H1 (cell line): Measurements from ENCODE around the gene CHD6. TPM values are rescaled to one million over a fixed set of nuclear protein-coding genes. Genes with fewer than 3 reads are reported as not detected.

ENCODE experiments used
- CTCF ChIA-PET: fragments of 300-600 bp; sonication (Branson Sonifier 250); formaldehyde crosslinking; loops from one replicate; lab custom pipeline; 2021; ENCODE audit not compliant: partially characterized antibody; lab: Charles Lee
- POLR2A ChIA-PET: fragments of 300-600 bp; sonication (Branson Sonifier 250); formaldehyde crosslinking; loops from one replicate; lab custom pipeline; 2021; ENCODE audit warnings: inconsistent platforms; ENCODE audit not compliant: partially characterized antibody; lab: Charles Lee
- DNase-seq, 2 experiments: peaks; one replicate each; pipeline versions ENCODE4 v3.0.0 to v3.0.0-alpha.2; 2010 to 2022; ENCODE audit warnings: low spot score in 2 of 2, low read depth in 1 of 2, mixed read lengths in 1 of 2
- FAIRE-seq: peaks from 2 replicates; lab custom pipeline; 2011; peaks lifted over from hg19 to GRCh38; lab: Jason Lieb, UNC
- H2AFZ ChIP-seq: 2 replicates; pipeline ENCODE4 v1.8.1; 2012; ENCODE audit warnings: low read length, inconsistent platforms
- H2AK5ac ChIP-seq: 2 replicates; pipeline ENCODE4 v1.6.1; 2013; ENCODE audit warnings: low read depth, low read length
- H2BK120ac ChIP-seq: replicated peaks from 2 replicates; pipeline ENCODE3; 2013; ENCODE audit warnings: low read depth, low read length, inconsistent platforms
- H2BK12ac ChIP-seq: 2 replicates; pipeline ENCODE4 v1.6.1; 2013; ENCODE audit warnings: low read depth, low read length
- H2BK15ac ChIP-seq: 2 replicates; pipeline ENCODE4 v1.6.1; 2013; ENCODE audit warnings: low read length
- H2BK20ac ChIP-seq: 2 replicates; pipeline ENCODE4 v1.6.1; 2013; ENCODE audit warnings: low read length
- H2BK5ac ChIP-seq: 2 replicates; pipeline ENCODE4 v1.6.1; 2013; ENCODE audit warnings: low read depth, low read length
- H3K14ac ChIP-seq: 2 replicates; pipeline ENCODE4 v1.6.1; 2013; ENCODE audit warnings: inconsistent platforms; ENCODE audit not compliant: insufficient read length
- H3K18ac ChIP-seq: 2 replicates; pipeline ENCODE4 v1.6.1; 2013; ENCODE audit warnings: low read length; ENCODE audit errors: extremely low read depth
- H3K23ac ChIP-seq: 2 replicates; pipeline ENCODE4 v1.6.1; 2013; ENCODE audit warnings: inconsistent platforms; ENCODE audit not compliant: insufficient read length
- H3K23me2 ChIP-seq: 2 replicates; pipeline ENCODE4 v1.6.1; 2013; ENCODE audit warnings: low read depth, low read length
- H3K27ac ChIP-seq: 2 replicates; pipeline ENCODE4 v1.6.1; 2011; ENCODE audit warnings: low read depth, low read length, inconsistent platforms
- H3K27me3 ChIP-seq, 4 experiments: replicated peaks in 1 of 4; 1 replicate in 1 of 4; 2 replicates in 3 of 4; pipeline versions ENCODE4 v1.6.1 to v1.8.1; 2011 to 2013; ENCODE audit warnings: low read length in 3 of 4, mild to moderate bottlenecking in 3 of 4, inconsistent platforms in 2 of 4, mixed read lengths in 2 of 4, moderate library complexity in 1 of 4; ENCODE audit not compliant: control insufficient read depth in 3 of 4, insufficient read depth in 3 of 4; ENCODE audit errors: extremely low read depth in 1 of 4
- H3K36me3 ChIP-seq, 4 experiments: 2 replicates each; pipeline versions ENCODE4 v1.6.1 to v1.8.1; 2011 to 2013; ENCODE audit warnings: mild to moderate bottlenecking in 4 of 4, low read length in 3 of 4, moderate library complexity in 2 of 4, control low read depth in 1 of 4, inconsistent platforms in 1 of 4; ENCODE audit not compliant: insufficient read depth in 4 of 4, control insufficient read depth in 2 of 4
- H3K4ac ChIP-seq: replicated peaks from 2 replicates; pipeline ENCODE3; 2013; ENCODE audit warnings: low read length, low read depth, mixed read lengths, inconsistent platforms; ENCODE audit not compliant: insufficient read length
- H3K4me1 ChIP-seq, 4 experiments: replicated peaks in 1 of 4; 1 replicate in 1 of 4; 2 replicates in 3 of 4; pipeline versions ENCODE4 v1.6.1 to v1.8.1; 2011 to 2013; ENCODE audit warnings: low read length in 3 of 4, inconsistent platforms in 2 of 4, mixed read lengths in 1 of 4; ENCODE audit not compliant: insufficient read depth in 4 of 4, control insufficient read depth in 3 of 4
- H3K4me2 ChIP-seq, 2 experiments: 2 replicates each; pipeline versions ENCODE4 v1.6.1 to v1.8.1; 2011 to 2013; ENCODE audit warnings: low read depth in 2 of 2, low read length in 2 of 2, control low read depth in 1 of 2, inconsistent platforms in 1 of 2, mild to moderate bottlenecking in 1 of 2; ENCODE audit not compliant: insufficient read depth in 1 of 2
- H3K4me3 ChIP-seq, 4 experiments: fragments of 200-600, 300-600 bp in 1 of 4; sonication (generic), shearing (Covaris generic), sonication (Bioruptor Twin) in 1 of 4; 2 replicates each; pipeline versions ENCODE4 v1.5.1 to v1.8.1; 2011 to 2016; ENCODE audit warnings: low read length in 4 of 4, low read depth in 3 of 4, control low read depth in 2 of 4, inconsistent platforms in 2 of 4, mild to moderate bottlenecking in 2 of 4, mixed read lengths in 1 of 4, moderate library complexity in 1 of 4; ENCODE audit not compliant: insufficient read depth in 2 of 4; ENCODE audit errors: extremely low read depth in 1 of 4
- H3K56ac ChIP-seq: replicated peaks from 2 replicates; pipeline ENCODE3; 2013; ENCODE audit warnings: low read depth, mild to moderate bottlenecking, mixed read lengths, low read length, inconsistent platforms; ENCODE audit not compliant: insufficient read length
- H3K79me1 ChIP-seq: 2 replicates; pipeline ENCODE4 v1.6.1; 2013; ENCODE audit warnings: low read depth, low read length, control low read depth
- H3K79me2 ChIP-seq, 2 experiments: 2 replicates each; pipeline versions ENCODE4 v1.6.1 to v1.8.1; 2012 to 2013; ENCODE audit warnings: low read length in 2 of 2, mild to moderate bottlenecking in 2 of 2, inconsistent platforms in 1 of 2; ENCODE audit not compliant: insufficient read depth in 2 of 2, control insufficient read depth in 1 of 2
- H3K9ac ChIP-seq, 4 experiments: replicated peaks in 1 of 4; 1 replicate in 1 of 4; 2 replicates in 3 of 4; pipeline versions ENCODE4 v1.6.1 to v1.8.1; 2011 to 2013; ENCODE audit warnings: low read depth in 3 of 4, low read length in 3 of 4, control low read depth in 2 of 4, mild to moderate bottlenecking in 2 of 4, moderate library complexity in 2 of 4, inconsistent platforms in 1 of 4; ENCODE audit errors: extremely low read depth in 1 of 4
- H3K9me3 ChIP-seq, 2 experiments: 2 replicates each; pipeline versions ENCODE4 v1.6.1 to v1.8.1; 2012 to 2013; ENCODE audit warnings: mild to moderate bottlenecking in 2 of 2, moderate library complexity in 2 of 2, control low read depth in 1 of 2, inconsistent platforms in 1 of 2, low read depth in 1 of 2, low read length in 1 of 2, mixed read lengths in 1 of 2; ENCODE audit not compliant: insufficient read depth in 2 of 2
- H4K20me1 ChIP-seq, 2 experiments: replicated peaks in 1 of 2; 2 replicates each; pipeline versions ENCODE3 to v1.8.1; 2011 to 2013; ENCODE audit warnings: inconsistent platforms in 2 of 2, low read length in 2 of 2, mild to moderate bottlenecking in 1 of 2; ENCODE audit not compliant: insufficient read depth in 2 of 2, control insufficient read depth in 1 of 2
- H4K5ac ChIP-seq: 2 replicates; pipeline ENCODE4 v1.6.1; 2013; ENCODE audit warnings: low read length, low read depth, mixed read lengths, inconsistent platforms; ENCODE audit not compliant: insufficient read length
- H4K8ac ChIP-seq: 2 replicates; pipeline ENCODE4 v1.8.0; 2013; ENCODE audit warnings: mild to moderate bottlenecking, moderate library complexity, low read length, inconsistent platforms; ENCODE audit not compliant: insufficient read depth; ENCODE audit errors: extremely low read depth
- H4K91ac ChIP-seq: replicated peaks from 2 replicates; pipeline ENCODE3; 2013; ENCODE audit warnings: low read length, mixed read lengths, inconsistent platforms; ENCODE audit not compliant: insufficient read length
- BRCA1 ChIP-seq: IDR thresholded peaks from 2 replicates; pipeline ENCODE4 v1.6.1; 2012; ENCODE audit warnings: low read depth, low read length, improper control_type of control experiment
- CBX8 ChIP-seq: fragments of 300-800, 300-1000 bp; sonication (generic); IDR thresholded peaks from 2 replicates; pipeline ENCODE4 v1.7.1; 2016; ENCODE audit warnings: low read depth, low read length, borderline replicate concordance
- CHD1 ChIP-seq: IDR thresholded peaks from 2 replicates; pipeline ENCODE4 v1.6.1; 2012; ENCODE audit warnings: low read depth, low read length, improper control_type of control experiment
- SAP30 ChIP-seq: fragments of 300-600 bp; sonication (generic); IDR thresholded peaks from 2 replicates; pipeline ENCODE4 v1.7.1; 2012; ENCODE audit warnings: low read length, moderate library complexity, mild to moderate bottlenecking, inconsistent platforms; ENCODE audit not compliant: insufficient read depth, insufficient replicate concordance
- TBP ChIP-seq: IDR thresholded peaks from 2 replicates; pipeline ENCODE4 v1.6.1; 2011; ENCODE audit warnings: low read depth, low read length, improper control_type of control experiment
- WGBS, 2 experiments: shearing (Covaris generic) in 1 of 2; methylation state at CpG; one replicate each; pipeline versions ENCODE4 v1.1.6 to v1.1.7; 2013 to 2015; ENCODE audit warnings: low lambda C conversion rate in 2 of 2, mixed read lengths in 2 of 2, inconsistent platforms in 1 of 2, low coverage in 1 of 2, missing lambda C conversion rate in 1 of 2; ENCODE audit not compliant: insufficient replicate concordance in 2 of 2, insufficient coverage in 1 of 2, insufficient read length in 1 of 2; ENCODE audit errors: extremely low coverage in 1 of 2, missing lambda C conversion rate in 1 of 2; 5-methylcytosine and 5-hydroxymethylcytosine counted together
- polyA plus RNA-seq, 7 experiments: library from polyadenylated mRNA; depleted of rRNA in 3 of 7; stranded (reverse) in 5 of 7; unstranded in 2 of 7; fragments of >200 nt in 5 of 7; fragments of 200-250 nt in 2 of 7; gene quantifications; 1 replicate in 5 of 7; 2 replicates in 1 of 7; 4 replicates in 1 of 7; pipeline versions ENCODE4 v1.2.1 to v1.2.3, GENCODE V29; 2011 to 2013; ENCODE audit warnings: missing spikeins in 2 of 7, mixed read lengths in 2 of 7
- total RNA-seq: library from RNA; stranded (reverse); fragmentation: NEBNext Ultra II Directional; extraction: Animal tissue kit (Norgen Biotek cat#: 25700); gene quantifications from 2 replicates; pipeline ENCODE4 v1.2.1, GENCODE V29; 2021

CHD6 gene
- total and polyA plus RNA-seq, 2 of the 8 experiments (the other 6 are each of a cell fraction or from before 2014, with no cell fraction given) = 11.1 to 62.9 TPM

DNA sequence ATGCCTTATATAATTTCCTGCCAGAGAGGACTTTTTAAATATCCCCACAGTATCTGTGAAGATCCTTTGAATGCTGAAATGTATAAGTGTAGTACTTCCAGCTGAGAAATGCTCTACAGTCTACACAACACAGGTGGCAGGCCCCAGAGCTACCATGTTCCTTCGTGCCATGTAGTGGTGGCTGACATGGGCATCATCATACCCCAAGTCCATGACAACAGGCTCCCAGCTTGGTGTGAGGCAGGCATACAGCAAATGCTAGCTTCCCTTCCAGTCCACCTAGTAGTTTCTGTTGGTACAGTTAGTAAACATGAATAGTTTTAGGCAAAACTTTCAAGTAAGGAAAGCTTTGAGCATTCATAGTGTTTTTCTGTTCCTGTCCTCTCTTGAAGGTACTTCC is 190.3 kb downstream of the CHD6 start:
- Histone ChIP-seq H3K14ac (no peak overlapping the region), H3K36me3 (peaks cover 13 to 54% (median 36%) of the 10 kb centered on the region in 4 experiments), H3K79me2 (no peaks in the 10 kb centered on the region), H4K91ac (no peak overlapping the region), H3K23me2 (no peaks in the 10 kb centered on the region), H3K23ac (no peak overlapping the region), H3K27ac (no peak overlapping the region), H3K18ac (no peak overlapping the region), H4K8ac (no peak overlapping the region), H4K20me1 (no peaks in the 10 kb centered on the region), H4K5ac (no peak overlapping the region), H2BK120ac (no peak overlapping the region), H2BK5ac (no peak overlapping the region), H3K56ac (no peak overlapping the region), H2BK20ac (no peak overlapping the region), H3K9me3 (no peaks in the 10 kb centered on the region), H3K4me2 (no peak overlapping the region), H2AFZ (no peak overlapping the region), H2BK12ac (no peak overlapping the region), H3K4me1 (no peaks in the 10 kb centered on the region), H3K79me1 (no peaks in the 10 kb centered on the region), H2AK5ac (no peak overlapping the region), H3K4ac (no peak overlapping the region), H3K4me3 (no peak overlapping the region), H3K27me3 (no peaks in the 10 kb centered on the region), H2BK15ac (no peak overlapping the region), H3K9ac (no peak overlapping the region)
- ChIA-PET CTCF (interaction anchor here (0.7 to 2.5 kb wide), 5 partner anchors 14 to 293 kb away, joined by 3 to 10 read pairs (median 4); partner anchors contain the start of gene LPIN3), POLR2A (no interaction called here)
- TF ChIP-seq TBP (no peak), CBX8 (no peak), SAP30 (no peak), CHD1 (no peak), BRCA1 (no peak)
- FAIRE-seq (no peak), DNase-seq (no peak)
- WGBS, 2 experiments = 82% methylated on average over 1 of the region's 1 CpG; no CpG with 5 or more reads in 1 of the 2 experiments
